ENCODE data around the gene SGTB.

GRCh38 chr5:65625743-65626142 lies 96.2 kb downstream of the SGTB start:
- TF ChIP-seq CTCF (IDR thresholded peaks at IDR 0.05) (no peak), POLR2A (IDR thresholded peaks at IDR 0.05) (no peak)
